Ishikawa (cell line): ENCODE results near the gene NF2.

Experiments used
- CEBPB ChIP-seq: IDR thresholded peaks from 2 replicates; pipeline ENCODE4 v1.6.1; 2012
- CREB1 ChIP-seq: IDR thresholded peaks from 2 replicates; pipeline ENCODE4 v1.6.1; 2012; ENCODE audit warnings: low read depth
- EGR1 ChIP-seq: IDR thresholded peaks from 2 replicates; pipeline ENCODE4 v1.6.1; 2012
- EP300 ChIP-seq: IDR thresholded peaks from 2 replicates; pipeline ENCODE4 v1.6.1; 2012; ENCODE audit warnings: borderline replicate concordance
- FOXM1 ChIP-seq: IDR thresholded peaks from 2 replicates; pipeline ENCODE4 v1.6.1; 2012; ENCODE audit warnings: low read depth, borderline replicate concordance
- NFIC ChIP-seq: IDR thresholded peaks from 2 replicates; pipeline ENCODE4 v1.6.1; 2012
- RAD21 ChIP-seq: IDR thresholded peaks from 2 replicates; pipeline ENCODE4 v1.6.1; 2012; ENCODE audit warnings: low read depth
- REST ChIP-seq: IDR thresholded peaks from 2 replicates; pipeline ENCODE4 v1.6.1; 2012; ENCODE audit warnings: low read depth, mild to moderate bottlenecking
- TAF1 ChIP-seq: IDR thresholded peaks from 2 replicates; pipeline ENCODE4 v1.6.1; 2012; ENCODE audit warnings: low read depth, mild to moderate bottlenecking
- TCF12 ChIP-seq: IDR thresholded peaks from 2 replicates; pipeline ENCODE4 v1.6.1; 2012; ENCODE audit warnings: low read depth
- TEAD4 ChIP-seq: IDR thresholded peaks from 2 replicates; pipeline ENCODE4 v1.6.1; 2012
- YY1 ChIP-seq: IDR thresholded peaks from 2 replicates; pipeline ENCODE4 v1.6.1; 2012; ENCODE audit warnings: low read depth
- ZBTB7A ChIP-seq: IDR thresholded peaks from 2 replicates; pipeline ENCODE4 v1.6.1; 2012; ENCODE audit warnings: low read depth
- TF ChIP-seq, protein P1 (sequence below): IDR thresholded peaks from 2 replicates; pipeline ENCODE4 v1.6.1; 2012
- TF ChIP-seq, protein P2 (sequence below): IDR thresholded peaks from 2 replicates; pipeline ENCODE4 v1.6.1; 2012

NF2 gene

DNA sequence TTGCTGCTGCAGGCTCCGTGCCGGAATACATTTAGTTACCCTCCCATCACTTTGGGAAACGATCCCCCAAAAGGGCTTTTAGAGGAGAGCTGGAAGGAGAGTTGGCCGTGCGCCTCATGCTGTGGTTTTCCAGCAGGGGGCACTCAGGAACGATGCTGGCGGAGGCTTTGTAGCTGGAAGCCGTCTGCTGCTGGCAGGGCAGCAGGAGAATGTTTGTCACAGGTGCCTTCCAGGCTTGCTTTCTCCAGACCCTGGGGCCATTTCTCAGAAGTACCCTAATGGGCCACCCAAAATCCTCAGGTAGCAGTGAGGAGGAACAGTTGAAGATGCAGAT, 86.4 kb downstream of the NF2 start:
- TF ChIP-seq RAD21 (peak; percentile 68), NFIC (0 out of 2 replicates have a peak, but pooled peaks have one; percentile 25), REST (no peak), EP300 (no peak)

GRCh38 chr22:29690476-29690875, 87.0 kb downstream of the NF2 start:
- TF ChIP-seq NFIC = no peak

GRCh38 chr22:29691636-29692326, 88.3 kb downstream of the NF2 start:
- TF ChIP-seq NFIC (no peak), EP300 (no peak), FOXM1 (no peak), REST (no peak), ZBTB7A (no peak), RAD21 (no peak), TAF1 (no peak), TEAD4 (no peak), EGR1 (no peak), CEBPB (no peak), CREB1 (no peak), TCF12 (no peak), YY1 (no peak)
- TF ChIP-seq, protein P1, sequence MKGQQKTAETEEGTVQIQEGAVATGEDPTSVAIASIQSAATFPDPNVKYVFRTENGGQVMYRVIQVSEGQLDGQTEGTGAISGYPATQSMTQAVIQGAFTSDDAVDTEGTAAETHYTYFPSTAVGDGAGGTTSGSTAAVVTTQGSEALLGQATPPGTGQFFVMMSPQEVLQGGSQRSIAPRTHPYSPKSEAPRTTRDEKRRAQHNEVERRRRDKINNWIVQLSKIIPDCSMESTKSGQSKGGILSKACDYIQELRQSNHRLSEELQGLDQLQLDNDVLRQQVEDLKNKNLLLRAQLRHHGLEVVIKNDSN = no peak
- TF ChIP-seq, protein P2, sequence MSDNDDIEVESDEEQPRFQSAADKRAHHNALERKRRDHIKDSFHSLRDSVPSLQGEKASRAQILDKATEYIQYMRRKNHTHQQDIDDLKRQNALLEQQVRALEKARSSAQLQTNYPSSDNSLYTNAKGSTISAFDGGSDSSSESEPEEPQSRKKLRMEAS = no peak

GRCh38 chr22:29692327-29692640, 88.9 kb downstream of the NF2 start:
- TF ChIP-seq RAD21 = no peak
- TF ChIP-seq TAF1 = no peak
- TF ChIP-seq TEAD4 = no peak
- TF ChIP-seq, protein P1 = no peak
- TF ChIP-seq CREB1 = no peak
- TF ChIP-seq NFIC = no peak
- TF ChIP-seq YY1 = no peak
- no peak for TF ChIP-seq EP300
- no peak for TF ChIP-seq CEBPB
- no peak for TF ChIP-seq ZBTB7A
- TF ChIP-seq, protein P2 = no peak

DNA sequence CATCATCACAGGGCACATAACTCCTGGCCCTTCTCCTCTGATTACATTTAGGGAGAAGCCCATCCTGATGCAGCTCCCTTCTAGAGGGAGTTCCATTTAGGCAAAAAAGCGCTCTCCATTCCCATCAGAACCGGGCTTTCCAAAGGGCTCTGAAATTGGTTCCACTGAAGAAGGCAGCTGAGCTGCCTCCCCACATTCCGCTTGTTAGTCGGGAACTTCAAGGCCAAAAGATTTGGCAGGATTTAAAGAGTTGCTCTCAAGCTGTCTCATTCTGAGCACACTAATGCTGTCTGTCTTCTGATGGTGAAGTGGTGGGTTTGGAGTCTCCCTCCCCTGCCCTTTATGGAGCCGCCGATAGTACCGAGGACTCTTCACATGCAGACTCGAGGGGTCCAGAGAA, 89.7 kb downstream of the NF2 start:
- TF ChIP-seq FOXM1 (no peak), RAD21 (no peak), CREB1 (no peak), NFIC (no peak), REST (no peak)

GRCh38 chr22:29693671-29694070, 90.2 kb downstream of the NF2 start:
- TF ChIP-seq CREB1 (no peak), ZBTB7A (no peak), NFIC (no peak), TAF1 (no peak), YY1 (no peak), TCF12 (no peak), EP300 (no peak), FOXM1 (no peak), EGR1 (no peak), REST (no peak), TEAD4 (no peak), CEBPB (no peak), RAD21 (no peak)
- TF ChIP-seq, protein P1 = no peak
- TF ChIP-seq, protein P2 = no peak
